HG03521 (cell line): Measurements from ENCODE around the gene NLE1.
A peak's percentile ranks its signal among the peaks of the same experiment; 100 is the strongest.
"Not testable (repeated sequence)": the region's sequence is repeated elsewhere in the genome, so short reads cannot be mapped to it uniquely, and the experiment has no call there.

Experiments used
- ATAC-seq: cut with Tn5 transposase; IDR thresholded peaks from one replicate; pipeline ENCODE4 v1.9.1; 2021; ENCODE audit warnings: mild to moderate bottlenecking, moderate library complexity; ENCODE audit not compliant: unreplicated experiment

NLE1 gene

GRCh38 chr17:35129973-35130351 lies 12.1 kb downstream of the NLE1 start:
- ATAC-seq = no peak

DNA sequence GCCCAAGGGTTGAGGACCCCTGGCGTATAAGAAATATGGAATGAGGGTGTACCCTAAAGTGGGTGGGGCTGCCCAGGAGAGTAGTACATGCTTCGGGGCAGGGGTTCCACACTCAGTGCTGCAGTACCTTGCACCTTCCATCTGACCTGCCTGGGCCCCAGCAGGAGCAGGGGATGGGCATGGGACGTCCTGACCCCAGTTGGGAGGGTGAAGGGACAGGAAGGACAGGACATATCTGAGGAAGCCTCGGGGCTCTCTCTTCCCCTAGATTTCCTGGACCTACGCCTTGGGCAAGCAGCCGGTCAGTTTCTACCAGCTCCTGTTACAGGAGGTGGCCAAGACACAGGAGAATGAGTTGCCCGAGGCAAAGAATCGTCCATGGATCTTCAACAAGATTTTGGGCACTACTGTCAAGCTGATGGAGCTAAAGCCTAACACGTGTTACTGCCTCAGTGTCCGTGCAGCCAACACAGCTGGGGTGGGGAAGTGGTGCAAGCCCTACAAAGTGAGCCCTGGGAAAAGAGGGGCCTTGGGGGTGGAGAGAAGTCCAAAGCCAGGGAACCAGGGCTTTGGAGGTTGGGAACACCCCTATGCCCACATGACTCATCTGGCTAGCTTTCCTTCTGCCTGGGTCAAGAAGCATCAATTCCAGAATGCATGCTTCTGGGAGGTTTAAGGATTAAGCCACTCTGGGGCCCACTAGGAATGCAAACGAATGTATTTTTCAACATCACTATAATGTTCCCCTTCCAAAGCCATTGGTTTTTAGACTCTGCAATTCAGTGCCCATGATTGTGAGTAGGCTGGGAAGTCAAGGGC lies 12.7 kb downstream of the NLE1 start:
- ATAC-seq = no peak

DNA sequence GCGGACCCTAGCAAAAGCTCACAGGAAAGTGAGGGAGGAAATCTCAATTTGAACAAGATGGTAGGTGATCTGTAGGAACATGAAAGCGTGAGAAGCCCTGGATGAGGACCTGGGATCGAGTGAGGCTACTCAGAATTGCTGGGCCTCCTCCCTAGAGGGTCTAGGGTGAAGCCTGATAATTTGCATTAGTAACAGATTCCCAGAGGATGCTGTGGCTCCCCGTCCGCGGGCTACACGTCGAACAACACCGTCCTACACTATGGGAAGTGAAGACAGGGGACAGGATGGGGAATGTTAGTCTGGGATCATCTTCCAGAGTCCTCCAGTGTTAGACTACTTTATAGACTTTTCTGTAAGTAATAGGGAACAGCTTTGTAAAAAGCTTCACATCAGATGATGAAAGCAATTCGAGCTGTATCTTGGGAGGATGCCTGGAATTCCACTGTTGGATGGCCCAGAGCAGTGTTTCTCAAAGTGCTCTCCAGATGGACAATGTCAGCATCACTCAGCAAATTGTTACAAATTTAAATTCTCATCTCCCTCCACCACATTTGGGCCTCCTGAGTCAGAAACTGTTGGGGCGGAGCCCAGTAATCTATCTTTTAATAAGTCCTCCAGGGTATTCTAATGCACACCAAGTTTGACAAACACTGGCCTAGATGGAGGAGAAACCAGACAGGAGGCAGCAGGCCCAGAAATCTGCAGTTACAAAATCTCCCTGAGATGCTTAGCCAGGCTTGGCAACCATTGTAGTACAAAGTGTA lies 14.2 kb downstream of the NLE1 start:
- ATAC-seq = no peak

DNA sequence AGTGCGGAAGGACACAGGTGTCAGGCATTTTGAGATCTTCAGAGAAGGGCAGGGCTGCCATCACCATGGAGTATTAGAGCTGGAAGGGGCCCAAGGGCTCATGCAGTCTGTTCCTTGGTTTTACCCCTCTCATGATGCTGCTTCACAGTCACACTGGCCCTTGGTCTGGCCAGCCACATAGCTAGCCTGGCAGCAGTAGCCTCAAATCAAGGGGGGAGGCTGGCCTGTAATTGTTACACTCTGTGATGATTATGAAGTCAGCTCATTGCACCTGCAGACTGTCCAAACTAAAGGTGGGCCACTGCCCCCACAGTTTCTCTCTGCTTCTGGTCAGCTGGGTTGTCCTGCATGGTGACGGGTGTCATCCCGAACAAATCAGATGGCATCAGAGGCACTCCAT lies 20.8 kb downstream of the NLE1 start, which contains the start of gene FNDC8:
Gene FNDC8 (plus strand): TSS at position 301 of the 400 bp plus-strand sequence. CDS start 79 bp downstream, at position 380.
- no peak for ATAC-seq

DNA sequence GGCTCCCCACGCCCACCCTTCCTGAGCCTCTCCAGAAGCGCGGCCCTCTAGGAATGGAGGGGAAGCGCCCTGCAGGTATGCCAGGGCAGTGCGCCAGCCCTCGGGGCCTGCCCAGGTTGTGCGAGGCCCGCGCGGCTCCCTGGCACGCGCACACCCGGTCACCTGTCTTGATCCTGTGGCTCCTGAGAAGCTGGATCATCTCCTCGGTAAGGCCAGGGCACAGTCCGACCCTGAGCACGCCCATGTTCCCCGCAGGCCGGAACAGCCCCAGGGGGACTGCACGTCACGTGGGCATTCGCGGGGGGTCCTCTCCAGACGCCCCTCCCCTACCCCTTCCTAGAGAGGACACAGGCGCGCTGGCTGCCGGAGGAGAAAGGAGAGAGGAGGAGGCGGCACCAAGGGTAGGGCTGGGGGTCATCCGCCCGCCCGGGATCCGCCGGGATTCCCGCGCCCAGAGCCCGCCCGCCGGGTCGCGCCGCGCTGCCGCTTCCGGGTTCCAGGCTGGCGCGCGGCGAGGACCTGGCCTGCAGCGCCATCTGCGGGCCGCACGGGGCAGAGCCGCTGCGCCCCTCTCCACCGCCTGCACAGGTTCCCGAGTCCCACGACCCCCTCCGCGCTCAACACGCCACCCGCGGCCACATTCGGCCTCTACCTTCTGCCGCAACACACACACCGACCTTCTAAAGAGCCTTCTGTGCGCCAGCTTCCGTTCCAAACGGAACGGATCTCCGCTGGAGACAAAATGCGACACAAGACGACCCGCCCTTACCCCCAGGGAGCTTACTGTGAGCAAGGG lies 22.5 kb downstream of the NLE1 start, which contains the start of gene RAD51D:
Gene RAD51D (minus strand): TSS at position 491 of the 796 bp plus-strand sequence. CDS start 247 bp downstream, at position 244.
- peak; percentile 88 for ATAC-seq

GRCh38 chr17:35117984-35118383 lies 24.1 kb downstream of the NLE1 start:
- no peak for ATAC-seq

- ATAC-seq = no peak
Measured at GRCh38 chr17:35116845-35117244, 25.3 kb downstream of the NLE1 start.

GRCh38 chr17:35110791-35111190 lies 31.3 kb downstream of the NLE1 start:
- not testable (repeated sequence) for ATAC-seq

DNA sequence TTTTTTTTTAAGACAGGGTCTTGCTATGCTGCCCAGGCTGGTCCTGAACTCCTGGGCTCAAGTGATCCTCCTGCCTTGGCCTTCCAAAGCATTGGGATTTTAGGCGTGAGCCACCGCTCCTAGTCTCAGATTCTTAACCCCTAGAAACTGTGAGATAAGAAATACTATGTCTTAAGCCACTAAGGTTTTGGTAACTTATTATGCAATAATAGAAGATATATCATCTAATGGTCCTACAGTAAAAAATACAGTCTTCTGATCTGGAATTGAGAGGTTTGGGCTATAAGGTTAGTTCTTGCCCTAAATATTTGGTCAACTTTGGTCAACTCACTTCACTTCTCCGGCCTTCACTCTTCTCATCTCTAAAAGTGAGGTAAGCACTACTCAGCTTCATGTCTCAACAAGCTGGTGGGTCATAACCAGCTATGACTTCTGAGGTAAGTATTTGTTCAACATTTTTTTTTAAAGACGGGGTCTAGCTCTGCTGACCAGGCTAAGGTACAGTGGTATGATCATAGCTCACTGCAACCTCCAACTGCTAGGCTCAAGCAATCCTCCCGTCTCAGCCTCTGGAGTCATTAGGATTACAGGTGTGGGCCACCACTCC lies 37.2 kb downstream of the NLE1 start:
- no peak for ATAC-seq

- ATAC-seq = no peak
Measured at GRCh38 chr17:35103271-35103670, 38.8 kb downstream of the NLE1 start.

- ATAC-seq = no peak
Measured at GRCh38 chr17:35101725-35102124, 40.4 kb downstream of the NLE1 start.

GRCh38 chr17:35101036-35101435 lies 41.1 kb downstream of the NLE1 start:
- ATAC-seq = no peak

GRCh38 chr17:35099908-35100307 lies 42.2 kb downstream of the NLE1 start:
- no peak for ATAC-seq

DNA sequence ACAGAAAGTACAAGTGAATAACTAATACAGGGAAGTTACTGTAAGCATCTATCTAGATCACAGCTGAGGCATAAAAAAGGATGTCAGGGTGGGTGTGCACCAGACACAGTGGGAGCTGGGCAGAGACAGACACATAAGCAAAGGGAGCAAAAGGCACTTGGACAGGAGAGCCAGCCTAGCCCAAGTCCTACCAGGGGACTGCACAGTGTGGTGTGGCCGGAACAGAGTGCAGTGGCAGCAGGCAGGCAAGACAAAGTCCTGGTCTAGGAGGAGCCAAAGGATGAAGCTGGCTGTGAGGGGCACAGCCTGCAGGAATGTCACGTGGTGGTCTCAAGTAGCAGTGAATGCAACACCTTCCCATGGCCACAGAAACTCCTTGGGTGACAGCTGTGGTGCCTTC lies 44.3 kb downstream of the NLE1 start:
- ATAC-seq = no peak

- ATAC-seq = no peak
Measured at GRCh38 chr17:35095741-35096140, 46.4 kb downstream of the NLE1 start.

- ATAC-seq = no peak
Measured at GRCh38 chr17:35094902-35095301, 47.2 kb downstream of the NLE1 start.

DNA sequence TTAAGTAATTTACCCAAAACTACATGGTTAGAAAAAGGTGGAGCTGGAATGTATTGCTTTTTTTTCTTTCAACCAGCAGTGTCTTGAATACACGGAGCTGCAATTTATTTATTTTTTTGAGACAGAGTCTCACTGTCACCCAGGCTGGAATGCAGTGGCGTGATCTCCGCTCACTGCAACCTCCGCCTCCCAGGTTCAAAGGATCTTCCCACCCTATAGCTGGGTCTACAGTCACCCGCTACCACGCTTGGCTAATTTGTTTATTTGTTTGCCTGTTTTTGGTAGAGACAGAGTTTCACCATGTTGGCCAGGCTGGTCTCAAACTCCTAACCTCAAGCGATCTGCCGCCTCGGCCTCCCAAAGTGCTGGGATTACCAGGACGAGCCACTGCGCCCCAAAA lies 51.4 kb downstream of the NLE1 start:
- ATAC-seq = not testable (repeated sequence)

DNA sequence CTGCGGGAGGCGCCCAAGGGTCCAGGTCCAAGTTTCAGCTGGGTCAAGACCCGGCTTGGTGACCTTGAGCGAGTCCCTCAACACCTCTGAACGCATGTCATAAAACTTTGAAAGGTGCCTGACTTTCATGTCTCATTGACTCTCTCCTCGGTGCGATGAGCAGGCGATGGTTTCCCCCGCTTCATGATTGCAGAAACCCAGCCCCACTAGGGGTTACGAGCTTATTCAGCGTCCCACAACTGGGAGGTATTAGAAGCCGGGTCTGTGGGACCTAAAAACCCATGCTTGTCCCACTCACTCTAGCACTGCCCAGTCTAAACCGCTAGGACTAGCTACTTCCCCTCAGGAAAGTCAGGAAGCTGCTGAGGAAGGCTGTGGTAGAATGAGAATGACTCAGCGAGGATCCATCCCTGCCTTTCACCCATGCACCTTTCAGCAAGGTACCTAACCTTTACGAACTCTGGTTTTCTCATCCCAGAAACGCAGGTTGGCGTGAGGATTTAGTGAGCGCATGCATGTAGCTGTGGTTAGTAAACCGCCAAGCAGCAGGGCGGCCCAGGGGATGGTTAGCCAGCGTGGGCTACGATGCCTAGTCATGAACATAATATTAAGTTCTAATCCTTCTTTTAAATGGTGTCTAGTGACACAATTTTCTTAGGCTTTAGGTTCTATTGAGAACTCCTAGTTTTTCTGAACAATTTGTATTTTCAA lies 52.4 kb downstream of the NLE1 start:
- peak; percentile 2 for ATAC-seq

- peak; percentile 75 for ATAC-seq
Measured at GRCh38 chr17:35088881-35089585, 53.1 kb downstream of the NLE1 start.
